CD4-positive, alpha-beta T cell treated with Interleukin-1 beta for 1 hour (primary cell): ENCODE data around the gene ZCCHC14.

ENCODE experiments used
- DNase-seq, 2 donors: peaks; one replicate each; pipeline ENCODE4 v3.0.0-alpha.2; 2020 to 2022

Gene ZCCHC14

GRCh38 chr16:87474566-87474996, 18.2 kb downstream of the ZCCHC14 start:
- DNase-seq, result no peak

- no peak for DNase-seq
These were observed 18.8 kb downstream of the ZCCHC14 start for GRCh38 chr16:87474017-87474416.

DNA sequence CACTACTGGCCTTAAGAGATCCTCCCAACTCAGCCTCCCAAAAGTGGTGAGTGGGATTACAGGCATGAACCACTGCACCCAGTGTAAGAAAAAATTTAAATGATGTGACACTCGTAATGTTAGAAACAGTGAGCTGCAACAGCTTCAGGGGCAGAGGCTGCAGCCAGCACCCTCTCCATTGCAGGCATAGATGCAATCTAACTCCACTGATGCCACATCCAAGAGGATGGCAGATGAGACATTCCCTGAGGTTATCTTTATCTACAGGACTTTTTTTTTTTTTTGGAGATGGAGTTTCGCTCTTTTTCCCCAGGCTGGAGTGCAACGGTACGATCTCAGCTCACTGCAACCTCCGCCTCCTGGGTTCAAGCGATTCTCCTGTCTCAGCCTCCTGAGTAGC, 19.9 kb downstream of the ZCCHC14 start:
- no peak for DNase-seq

DNA sequence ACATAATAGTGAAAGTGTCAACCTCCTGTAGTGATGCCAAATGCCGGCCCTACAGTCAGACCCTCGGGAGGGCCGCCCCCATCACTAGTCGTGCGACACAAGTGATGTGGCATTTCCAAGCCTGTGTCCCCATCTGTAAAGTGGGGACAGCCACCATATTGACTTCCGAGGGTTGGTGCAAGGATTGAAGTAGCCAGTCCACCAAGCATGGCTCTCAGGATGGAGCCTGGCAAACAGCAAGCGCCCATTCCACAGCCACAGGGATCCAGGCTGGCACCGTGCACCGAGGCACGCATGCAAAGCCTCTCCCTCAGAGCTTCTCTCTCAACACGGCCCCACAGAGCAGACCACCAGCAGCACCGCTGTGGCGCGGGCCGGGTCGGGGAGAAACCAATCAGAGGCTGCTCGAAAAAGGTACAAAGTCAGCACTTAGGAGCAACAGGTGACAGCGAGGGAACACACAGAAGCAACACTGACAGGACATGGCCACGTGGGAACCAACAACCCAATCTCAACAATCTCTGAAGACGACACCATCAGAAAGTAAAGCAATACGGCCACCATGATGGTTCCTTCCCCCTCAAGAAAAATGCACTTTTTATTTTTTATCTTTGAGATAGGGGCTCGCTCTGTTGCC, 20.6 kb downstream of the ZCCHC14 start:
- DNase-seq, result no peak

DNA sequence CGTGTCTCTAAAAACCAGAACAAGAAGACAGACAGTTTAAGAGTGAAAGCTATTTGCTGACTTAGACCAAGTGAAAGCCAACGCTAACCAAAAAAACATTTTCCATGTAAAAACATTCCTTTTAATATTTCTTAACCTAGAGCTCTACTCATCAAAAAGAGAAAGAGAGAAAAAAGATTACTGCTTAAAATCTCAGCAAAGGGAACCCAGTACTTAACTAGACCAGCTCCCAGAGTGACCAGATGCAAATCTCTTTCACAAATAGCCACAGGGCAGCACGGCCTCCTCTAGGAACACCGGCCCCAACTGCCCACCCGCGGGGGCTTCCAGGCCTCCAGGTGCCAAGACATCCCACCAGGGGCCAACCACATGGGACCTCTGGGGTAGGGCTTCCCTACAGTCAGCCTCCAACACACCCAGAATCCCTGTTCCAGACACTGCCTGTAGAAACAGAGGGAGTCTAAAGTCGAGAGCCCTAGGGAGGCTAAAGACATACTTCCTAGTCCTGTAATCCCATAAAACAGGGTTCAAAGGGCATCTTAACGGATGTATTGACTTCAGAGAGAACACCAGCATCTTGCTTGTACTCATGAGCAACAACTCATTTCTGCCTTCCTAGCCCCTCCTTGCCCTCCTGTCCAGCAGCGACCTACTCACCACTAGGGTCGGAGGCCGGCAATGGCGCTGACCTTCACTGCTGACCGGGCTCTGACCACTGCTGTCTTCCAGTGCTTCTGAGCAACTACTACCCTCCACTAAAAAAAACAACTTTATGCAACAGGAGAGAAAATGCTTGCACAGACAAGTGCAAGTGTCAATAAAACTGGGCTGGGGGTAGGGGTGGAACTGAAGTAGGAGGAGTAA, 21.3 kb downstream of the ZCCHC14 start:
- DNase-seq, result no peak

GRCh38 chr16:87470332-87470731, 22.5 kb downstream of the ZCCHC14 start:
- DNase-seq, result no peak

DNA sequence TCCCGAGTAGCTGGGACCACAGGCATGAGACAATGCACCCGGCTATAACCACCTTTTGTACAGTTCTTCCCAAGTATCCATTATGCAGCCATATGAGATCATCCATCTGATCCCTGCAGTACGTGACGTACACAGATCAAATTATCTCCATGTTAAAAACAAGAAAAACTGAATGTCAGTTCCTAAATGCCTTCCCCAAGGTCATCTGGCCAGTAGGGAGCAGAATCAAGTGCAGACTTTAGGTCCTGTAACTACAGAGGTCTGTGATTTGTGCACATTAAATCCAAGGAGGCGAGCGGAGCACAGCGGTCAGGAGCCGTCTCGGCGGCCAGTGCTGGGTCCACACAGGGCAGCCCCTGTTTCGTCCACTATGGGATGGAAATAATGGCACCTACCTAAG, 23.7 kb downstream of the ZCCHC14 start:
- DNase-seq, result no peak

- no peak for DNase-seq
These were observed 24.3 kb downstream of the ZCCHC14 start for GRCh38 chr16:87468550-87468949.

GRCh38 chr16:87466975-87467501, 25.8 kb downstream of the ZCCHC14 start:
- no peak for DNase-seq

DNA sequence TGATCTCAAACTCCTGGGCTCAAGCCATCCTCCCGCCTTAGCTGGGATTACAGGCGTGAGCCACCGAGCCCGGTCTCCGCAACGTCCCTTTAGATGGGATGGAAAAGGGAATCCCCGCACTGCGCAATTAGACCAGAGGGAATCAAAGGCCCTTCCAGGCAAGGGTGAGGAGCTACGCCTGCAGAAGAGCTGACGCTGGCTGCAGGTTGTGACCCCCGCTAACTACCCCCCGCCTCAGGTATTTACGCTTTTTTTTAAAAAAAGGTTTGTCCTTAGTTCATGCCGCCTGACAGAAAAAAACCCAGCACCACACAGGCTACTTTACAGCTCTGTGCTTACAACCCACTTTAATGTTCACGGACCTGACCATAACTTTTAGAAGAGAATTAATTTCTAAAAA, 26.9 kb downstream of the ZCCHC14 start:
- no peak for DNase-seq

DNA sequence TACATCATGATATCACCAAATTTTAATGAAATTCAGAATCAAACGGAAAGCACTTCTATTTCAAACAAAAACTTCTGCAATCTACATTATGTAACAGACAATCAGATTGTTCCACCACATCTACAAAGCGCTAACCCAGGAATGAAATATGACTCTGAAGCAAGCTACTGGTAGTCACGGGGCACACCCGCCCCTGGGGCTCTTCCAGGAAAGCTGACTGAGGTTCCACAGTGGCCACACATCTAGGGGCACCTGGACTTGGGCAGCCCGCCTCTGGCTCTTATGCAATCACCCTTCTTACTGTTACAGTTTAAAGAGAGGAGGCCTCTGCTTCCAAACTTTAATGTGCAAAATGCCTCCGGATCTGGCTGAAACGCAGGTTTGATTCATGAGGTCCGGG, 27.5 kb downstream of the ZCCHC14 start:
- peak in 1 of 2 donors; percentile 13 for DNase-seq

GRCh38 chr16:87464691-87465300, 28.0 kb downstream of the ZCCHC14 start:
- peak in 1 of 2 donors; percentile 54 for DNase-seq

GRCh38 chr16:87463722-87464690, 28.8 kb downstream of the ZCCHC14 start:
- peak; percentile 29 to 49 for DNase-seq

- DNase-seq, result peak in 1 of 2 donors; percentile 24
These were observed 31.3 kb downstream of the ZCCHC14 start for GRCh38 chr16:87461466-87461991.

DNA sequence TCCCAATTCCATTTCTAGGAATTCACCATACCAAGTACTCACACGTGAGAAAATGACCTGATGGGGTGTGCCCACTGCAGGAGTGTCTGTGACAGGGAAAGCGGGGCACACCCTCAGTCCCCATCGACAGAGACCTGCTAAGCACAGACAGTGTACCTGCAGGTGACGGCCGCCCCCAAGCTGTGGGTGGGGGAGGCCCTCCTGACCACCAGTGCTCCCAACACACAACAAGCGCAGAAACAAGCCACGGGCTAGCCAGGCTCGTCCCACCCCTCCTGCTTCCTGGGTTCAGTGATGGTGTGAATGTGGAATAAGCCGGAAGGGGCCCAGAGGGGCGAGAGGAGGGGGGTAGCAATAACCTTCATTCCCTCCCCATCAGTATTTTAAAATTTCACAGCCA, 31.9 kb downstream of the ZCCHC14 start:
- no peak for DNase-seq

GRCh38 chr16:87459833-87460232, 33.0 kb downstream of the ZCCHC14 start:
- no peak for DNase-seq

- no peak for DNase-seq
These were observed 33.8 kb downstream of the ZCCHC14 start for GRCh38 chr16:87459027-87459426.

DNA sequence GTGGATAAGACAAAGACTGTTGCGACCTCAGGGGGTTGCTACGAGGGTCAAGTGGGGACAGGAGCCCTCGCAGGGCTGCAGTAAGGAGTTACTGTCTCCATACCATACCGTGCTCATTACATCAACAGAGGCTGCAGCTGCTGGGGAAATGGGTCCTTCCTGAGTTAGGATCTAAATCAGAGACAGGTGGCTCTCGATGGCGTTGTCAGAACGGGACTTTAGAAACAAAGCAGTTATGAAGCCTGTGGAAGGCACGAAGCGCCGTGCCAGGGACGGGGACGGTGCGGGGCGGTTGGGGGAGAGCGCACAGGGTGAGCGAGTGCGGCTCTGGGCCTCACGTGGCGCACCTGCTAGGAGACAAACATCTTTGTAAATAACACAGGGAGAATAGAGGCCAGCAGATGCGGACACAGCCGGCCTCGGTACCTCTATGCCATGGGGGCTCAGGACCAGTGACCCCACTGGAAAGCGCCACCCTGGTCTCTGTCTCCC, 34.4 kb downstream of the ZCCHC14 start:
- DNase-seq, result no peak

- DNase-seq, result no peak
These were observed 35.0 kb downstream of the ZCCHC14 start for GRCh38 chr16:87457709-87458423.

GRCh38 chr16:87457061-87457611, 35.7 kb downstream of the ZCCHC14 start:
- no peak for DNase-seq

DNA sequence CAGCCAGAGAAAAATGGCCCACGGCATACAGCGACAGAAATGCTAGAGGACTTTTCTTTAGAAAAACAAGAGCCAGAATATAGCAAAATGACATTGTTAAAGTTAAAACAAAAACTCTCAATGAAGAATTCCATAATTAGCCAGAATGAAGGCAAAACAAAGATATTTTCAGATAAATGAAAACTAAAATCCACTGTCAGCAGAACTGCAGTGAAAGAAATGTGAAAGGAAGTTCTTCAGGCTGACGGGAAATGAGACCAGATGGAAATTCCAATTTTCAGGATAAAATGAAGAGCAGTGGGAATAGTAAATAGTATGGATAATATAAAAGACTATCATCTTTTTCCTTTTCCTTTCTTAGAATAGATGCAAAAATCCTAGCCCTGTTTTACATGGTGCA, 38.4 kb downstream of the ZCCHC14 start:
- DNase-seq, result no peak
